Measurements from ENCODE around the gene CREB5. TPM values are rescaled to one million over a fixed set of nuclear protein-coding genes. Genes with fewer than 3 reads are reported as not detected.

The CREB5 gene
- total and polyA plus RNA-seq, 8 donors, result 2.5 to 11.5 (median 3.6) TPM

GRCh38 chr7:28602282-28602681, 190.0 kb downstream of the CREB5 start:
- Histone ChIP-seq H3K27me3 (peaks cover 0 to 6% (median 0%) of the 10 kb centered on the region in 4 donors), H3K27ac (no peak overlapping the region), H3K9me3 (no peaks in the 10 kb centered on the region), H3K4me3 (no peak overlapping the region), H3K36me3 (no peaks in the 10 kb centered on the region), H3K4me1 (no peaks in the 10 kb centered on the region)
- TF ChIP-seq, protein P1, sequence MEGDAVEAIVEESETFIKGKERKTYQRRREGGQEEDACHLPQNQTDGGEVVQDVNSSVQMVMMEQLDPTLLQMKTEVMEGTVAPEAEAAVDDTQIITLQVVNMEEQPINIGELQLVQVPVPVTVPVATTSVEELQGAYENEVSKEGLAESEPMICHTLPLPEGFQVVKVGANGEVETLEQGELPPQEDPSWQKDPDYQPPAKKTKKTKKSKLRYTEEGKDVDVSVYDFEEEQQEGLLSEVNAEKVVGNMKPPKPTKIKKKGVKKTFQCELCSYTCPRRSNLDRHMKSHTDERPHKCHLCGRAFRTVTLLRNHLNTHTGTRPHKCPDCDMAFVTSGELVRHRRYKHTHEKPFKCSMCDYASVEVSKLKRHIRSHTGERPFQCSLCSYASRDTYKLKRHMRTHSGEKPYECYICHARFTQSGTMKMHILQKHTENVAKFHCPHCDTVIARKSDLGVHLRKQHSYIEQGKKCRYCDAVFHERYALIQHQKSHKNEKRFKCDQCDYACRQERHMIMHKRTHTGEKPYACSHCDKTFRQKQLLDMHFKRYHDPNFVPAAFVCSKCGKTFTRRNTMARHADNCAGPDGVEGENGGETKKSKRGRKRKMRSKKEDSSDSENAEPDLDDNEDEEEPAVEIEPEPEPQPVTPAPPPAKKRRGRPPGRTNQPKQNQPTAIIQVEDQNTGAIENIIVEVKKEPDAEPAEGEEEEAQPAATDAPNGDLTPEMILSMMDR (IDR thresholded peaks at IDR 0.05), result no peak
- ATAC-seq, result no peak
- no peak for FAIRE-seq
- DNase-seq, result no peak
- intact Hi-C loops (cut with DNase I), result no loop called here
- WGBS, 2 donors, result 84 to 90% methylated on average over 3 of the region's 3 CpGs

DNA sequence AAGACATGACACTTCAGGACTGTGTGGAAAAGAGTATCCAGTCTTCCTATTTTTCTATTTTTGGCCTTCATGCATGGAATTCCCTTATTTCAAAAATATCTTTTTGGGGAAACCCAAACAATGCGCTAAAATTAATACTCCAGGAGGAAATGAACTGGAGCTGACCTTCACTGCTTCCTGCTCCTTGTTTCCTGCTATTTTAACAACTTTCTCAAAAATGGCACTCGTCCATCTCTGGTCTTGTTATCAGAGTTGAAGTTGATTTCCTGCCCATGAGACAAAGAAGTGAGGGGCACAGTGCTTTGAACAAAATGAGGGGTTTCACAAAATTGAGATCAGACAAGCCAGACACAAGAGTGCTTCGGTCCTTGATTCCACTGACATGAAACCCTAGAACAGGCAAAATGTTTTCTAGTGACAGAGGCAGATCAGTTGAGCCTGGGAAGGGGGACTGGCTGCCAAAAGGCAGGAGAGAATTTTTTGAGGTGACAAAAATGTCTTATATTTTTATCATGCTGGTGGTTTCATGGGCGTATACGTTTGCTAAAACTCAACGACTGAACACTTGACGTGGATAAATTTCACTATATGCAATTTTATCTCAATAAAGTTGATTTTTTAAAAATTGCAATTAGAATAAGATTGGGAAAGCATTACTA, 193.2 kb downstream of the CREB5 start:
- no peaks in the 10 kb centered on the region for H3K4me1 ChIP-seq
- H3K27me3 ChIP-seq, result peaks cover 0 to 6% (median 0%) of the 10 kb centered on the region in 4 donors
- DNase-seq (no peak), ATAC-seq (no peak), FAIRE-seq (no peak)
- intact Hi-C loops (cut with DNase I), result no loop called here
- 66 to 71% methylated on average over 7 of the region's 7 CpGs for WGBS, 2 donors
- no peak overlapping the region for H3K4me3 ChIP-seq
- TF ChIP-seq, protein P1 (IDR thresholded peaks at IDR 0.05), result no peak
- H3K9me3 ChIP-seq, result no peaks in the 10 kb centered on the region
- no peak overlapping the region for H3K27ac ChIP-seq
- H3K36me3 ChIP-seq, result no peaks in the 10 kb centered on the region

DNA sequence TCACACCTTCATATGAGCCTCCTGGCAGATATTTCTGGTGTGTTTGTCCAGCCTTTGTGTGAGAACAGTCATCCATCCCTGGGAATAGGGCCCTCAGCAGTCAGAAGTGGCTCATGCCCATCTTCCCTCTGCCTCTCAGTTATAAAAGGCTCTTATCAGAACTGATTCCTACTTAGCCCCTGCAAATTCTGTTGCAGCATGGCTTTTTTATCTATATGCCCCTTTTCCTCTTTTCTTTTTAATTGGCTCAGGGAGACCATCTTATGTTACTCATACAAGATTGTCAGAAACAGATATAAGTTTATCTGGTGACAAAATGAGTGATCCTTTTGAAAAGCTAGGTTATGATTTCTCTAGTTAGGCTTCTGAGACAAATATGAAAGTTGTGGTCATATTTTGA, 194.1 kb downstream of the CREB5 start:
- DNase-seq (no peak), FAIRE-seq (no peak), ATAC-seq (no peak)
- intact Hi-C loops (cut with DNase I), result no loop called here
- peaks cover 0 to 5% (median 0%) of the 10 kb centered on the region in 4 donors for H3K27me3 ChIP-seq
- no peaks in the 10 kb centered on the region for H3K9me3 ChIP-seq
- H3K36me3 ChIP-seq, result no peaks in the 10 kb centered on the region
- H3K4me3 ChIP-seq, result no peak overlapping the region
- H3K4me1 ChIP-seq, result no peaks in the 10 kb centered on the region
- no peak overlapping the region for H3K27ac ChIP-seq
- TF ChIP-seq, protein P1 (IDR thresholded peaks at IDR 0.05), result no peak

- Histone ChIP-seq H3K36me3 (no peaks in the 10 kb centered on the region), H3K4me1 (no peaks in the 10 kb centered on the region), H3K4me3 (no peak overlapping the region), H3K27me3 (no peaks in the 10 kb centered on the region), H3K9me3 (no peaks in the 10 kb centered on the region), H3K27ac (no peak overlapping the region)
- ATAC-seq (no peak), FAIRE-seq (no peak), DNase-seq (no peak)
- intact Hi-C loops (cut with DNase I), result no loop called here
- WGBS, 2 donors, result 45 to 54% methylated on average over 4 of the region's 4 CpGs
- TF ChIP-seq, protein P1 (IDR thresholded peaks at IDR 0.05), result no peak
Observed at GRCh38 chr7:28607855-28608193, 195.5 kb downstream of the CREB5 start.

DNA sequence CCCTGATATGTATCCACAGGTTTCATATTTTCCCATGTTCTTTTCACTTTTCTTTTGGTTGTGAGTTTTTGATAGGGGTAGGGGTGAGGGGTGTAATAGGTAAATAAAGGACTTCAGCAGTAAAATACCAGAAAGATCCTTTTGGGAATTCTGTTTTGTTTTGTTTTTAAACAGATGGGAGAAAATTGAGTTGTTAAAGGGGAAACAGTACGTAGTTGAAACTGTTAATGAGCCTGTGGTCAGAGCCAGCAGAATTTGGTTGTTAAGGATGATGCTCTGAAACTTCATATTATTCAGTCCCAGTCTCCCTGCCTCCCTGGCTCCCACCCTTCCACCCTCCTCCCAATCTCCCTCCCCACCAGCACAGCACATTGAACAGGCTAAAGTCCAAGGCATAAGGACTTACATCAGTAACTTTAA, 195.9 kb downstream of the CREB5 start:
- H3K4me3 ChIP-seq, result no peak overlapping the region
- ATAC-seq, result no peak
- H3K27me3 ChIP-seq, result no peaks in the 10 kb centered on the region
- TF ChIP-seq, protein P1 (IDR thresholded peaks at IDR 0.05), result no peak
- no peaks in the 10 kb centered on the region for H3K36me3 ChIP-seq
- intact Hi-C loops (cut with DNase I), result no loop called here
- H3K9me3 ChIP-seq, result no peaks in the 10 kb centered on the region
- no peaks in the 10 kb centered on the region for H3K4me1 ChIP-seq
- DNase-seq, result no peak
- no peak for FAIRE-seq
- 86 to 89% methylated on average over 1 of the region's 1 CpG for WGBS, 2 donors
- no peak overlapping the region for H3K27ac ChIP-seq

Data from pancreas (tissue), 10 donors.